ENCODE results near the gene CASZ1. TPM values are rescaled to one million over a fixed set of nuclear protein-coding genes. Genes with fewer than 3 reads are reported as not detected.
A peak's percentile ranks its signal among the peaks of the same experiment; 100 is the strongest.

CASZ1 gene
- total RNA-seq, 1 experiment from 2014 or later: 3.9 TPM

DNA sequence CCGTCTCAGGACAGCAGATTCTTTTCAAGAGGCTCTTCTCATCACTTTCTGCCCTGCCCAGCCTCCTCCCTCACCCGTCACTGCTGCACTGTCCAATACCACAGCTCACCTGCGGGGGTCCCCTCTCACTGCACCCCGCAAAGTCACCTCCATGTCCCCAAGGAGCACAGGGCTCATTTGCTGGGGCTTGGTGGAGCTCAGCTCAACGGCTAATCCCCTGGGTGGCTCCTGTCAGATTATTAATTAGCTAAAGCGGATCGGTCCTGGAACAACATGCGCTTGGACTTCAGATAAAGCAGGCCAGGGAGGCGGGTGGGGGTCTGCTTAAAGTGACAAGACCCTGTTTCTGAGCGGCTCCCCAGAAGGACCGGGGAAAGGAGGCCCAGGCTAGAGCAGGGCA lies 43.1 kb downstream of the CASZ1 start:
- Histone ChIP-seq H4K5ac (ENCODE audit: insufficient read length, low read depth, low read length) (no peak overlapping the region), H3K9me3 (ENCODE audit: control insufficient read depth, low read depth, low read length) (no peaks in the 10 kb centered on the region), H4K91ac (ENCODE audit: insufficient read length, low read depth, low read length) (no peak overlapping the region), H3K4ac (ENCODE audit: low read depth, low read length) (no peak overlapping the region), H2AK5ac (ENCODE audit: insufficient read length, low read length) (no peak overlapping the region), H3K9ac (ENCODE audit: extremely low read depth, insufficient read length, low read length) (no peak overlapping the region), H2AFZ (ENCODE audit: low read length) (no peak overlapping the region), H3K23me2 (ENCODE audit: insufficient read length, low read depth, low read length, poor library complexity, severe bottlenecking) (no peaks in the 10 kb centered on the region), H3K27ac (ENCODE audit: insufficient read length, low read depth, low read length) (no peak overlapping the region), H3K14ac (ENCODE audit: insufficient read depth, low read length) (no peak overlapping the region), H3K4me1 (ENCODE audit: insufficient read depth, low read length) (no peaks in the 10 kb centered on the region), H4K8ac (replicated peaks; ENCODE audit: insufficient read length, low read depth, low read length) (no peak overlapping the region), H2BK120ac (ENCODE audit: low read depth, low read length, poor library complexity, severe bottlenecking) (no peak overlapping the region), H3K23ac (ENCODE audit: insufficient read length, low read depth, low read length) (no peak overlapping the region), H4K20me1 (ENCODE audit: control insufficient read depth, insufficient read depth, insufficient read length) (no peaks in the 10 kb centered on the region), H3K27me3 (ENCODE audit: insufficient read depth, low read length) (no peaks in the 10 kb centered on the region), H3T11ph (ENCODE audit: low read length) (no peak overlapping the region), H3K18ac (ENCODE audit: insufficient read length, low read depth, low read length) (no peak overlapping the region), H3K4me2 (ENCODE audit: insufficient read depth, insufficient read length, low read length) (no peak overlapping the region), H3K79me2 (ENCODE audit: insufficient read depth, low read length) (no peaks in the 10 kb centered on the region), H2BK12ac (ENCODE audit: insufficient read length, low read depth, low read length) (no peak overlapping the region), H2BK20ac (ENCODE audit: low read depth, low read length, poor library complexity, severe bottlenecking) (no peak overlapping the region), H3K56ac (ENCODE audit: insufficient read length, low read depth, low read length) (no peak overlapping the region), H2BK15ac (ENCODE audit: low read depth, low read length) (no peak overlapping the region), H2BK5ac (ENCODE audit: insufficient read length, low read length) (no peak overlapping the region), H3K79me1 (ENCODE audit: insufficient read depth, low read depth, low read length, poor library complexity, severe bottlenecking) (no peaks in the 10 kb centered on the region)
- TF ChIP-seq, protein P1, sequence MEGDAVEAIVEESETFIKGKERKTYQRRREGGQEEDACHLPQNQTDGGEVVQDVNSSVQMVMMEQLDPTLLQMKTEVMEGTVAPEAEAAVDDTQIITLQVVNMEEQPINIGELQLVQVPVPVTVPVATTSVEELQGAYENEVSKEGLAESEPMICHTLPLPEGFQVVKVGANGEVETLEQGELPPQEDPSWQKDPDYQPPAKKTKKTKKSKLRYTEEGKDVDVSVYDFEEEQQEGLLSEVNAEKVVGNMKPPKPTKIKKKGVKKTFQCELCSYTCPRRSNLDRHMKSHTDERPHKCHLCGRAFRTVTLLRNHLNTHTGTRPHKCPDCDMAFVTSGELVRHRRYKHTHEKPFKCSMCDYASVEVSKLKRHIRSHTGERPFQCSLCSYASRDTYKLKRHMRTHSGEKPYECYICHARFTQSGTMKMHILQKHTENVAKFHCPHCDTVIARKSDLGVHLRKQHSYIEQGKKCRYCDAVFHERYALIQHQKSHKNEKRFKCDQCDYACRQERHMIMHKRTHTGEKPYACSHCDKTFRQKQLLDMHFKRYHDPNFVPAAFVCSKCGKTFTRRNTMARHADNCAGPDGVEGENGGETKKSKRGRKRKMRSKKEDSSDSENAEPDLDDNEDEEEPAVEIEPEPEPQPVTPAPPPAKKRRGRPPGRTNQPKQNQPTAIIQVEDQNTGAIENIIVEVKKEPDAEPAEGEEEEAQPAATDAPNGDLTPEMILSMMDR (conservative IDR thresholded peaks at IDR 0.05): peak; percentile 54
- Mint-ChIP-seq H3K27ac (no peak overlapping the region), H3K4me3 (no peak overlapping the region), H3K9me3 (no peaks in the 10 kb centered on the region), H3K27me3 (ENCODE audit: low read depth) (no peaks in the 10 kb centered on the region; the same call in none of the 2 replicates), H3K36me3 (ENCODE audit: insufficient read depth in 1 of 3, low read depth in 3 of 3) (no peaks in the 10 kb centered on the region), H3K4me1 (peaks cover 15 to 18% of the 10 kb centered on the region in 2 experiments)
- no peak for DNase-seq
- WGBS (ENCODE audit: extremely low coverage, insufficient read length, low lambda C conversion rate): no CpG with 5 or more reads among the region's 11 CpGs

Data from H9 (cell line).